T-helper 1 cell (primary cell): ENCODE data around the gene RSPH9.

ENCODE experiments used
- DNase-seq, 5 donors: peaks; one replicate each; pipeline ENCODE4 v3.0.0-alpha.2; 2012 to 2020

Gene RSPH9

GRCh38 chr6:43714311-43715055, 69.6 kb downstream of the RSPH9 start:
- no peak for DNase-seq

- no peak for DNase-seq
Measured at GRCh38 chr6:43715056-43715788, 70.4 kb downstream of the RSPH9 start.

- no peak for DNase-seq
Measured at GRCh38 chr6:43716099-43716498, 71.3 kb downstream of the RSPH9 start.

GRCh38 chr6:43717389-43717788, 72.6 kb downstream of the RSPH9 start:
- DNase-seq: no peak

GRCh38 chr6:43717822-43718221, 73.0 kb downstream of the RSPH9 start:
- no peak for DNase-seq

- DNase-seq: no peak
Measured at GRCh38 chr6:43718387-43719105, 73.7 kb downstream of the RSPH9 start.

- no peak for DNase-seq
Measured at GRCh38 chr6:43719511-43719910, 74.7 kb downstream of the RSPH9 start.

GRCh38 chr6:43720999-43721398, 76.2 kb downstream of the RSPH9 start:
- no peak for DNase-seq
